ENCODE measurements around the gene DCP1B.
A peak's percentile ranks its signal among the peaks of the same experiment; 100 is the strongest.

Gene DCP1B

GRCh38 chr12:2046957-2047356 is 42.7 kb upstream of the DCP1B start:
- no peak for DNase-seq (ENCODE audit: low spot score)
- TF ChIP-seq CTCF (IDR thresholded peaks at IDR 0.05; ENCODE audit: extremely low read depth, missing control alignments), result no peak

GRCh38 chr12:2044165-2044564 is 39.9 kb upstream of the DCP1B start:
- TF ChIP-seq CTCF (IDR thresholded peaks at IDR 0.05; ENCODE audit: extremely low read depth, missing control alignments), result no peak
- no peak for DNase-seq (ENCODE audit: low spot score)

- TF ChIP-seq CTCF (IDR thresholded peaks at IDR 0.05; ENCODE audit: extremely low read depth, missing control alignments), result no peak
- no peak for DNase-seq (ENCODE audit: low spot score)
These were observed 38.8 kb upstream of the DCP1B start for GRCh38 chr12:2043054-2043453.

- TF ChIP-seq CTCF (IDR thresholded peaks at IDR 0.05; ENCODE audit: extremely low read depth, missing control alignments), result no peak
- DNase-seq (ENCODE audit: low spot score), result no peak
These were observed 34.8 kb upstream of the DCP1B start for GRCh38 chr12:2039034-2039433.

GRCh38 chr12:2035431-2036055 is 31.3 kb upstream of the DCP1B start:
- no peak for TF ChIP-seq CTCF (IDR thresholded peaks at IDR 0.05; ENCODE audit: extremely low read depth, missing control alignments)
- DNase-seq (ENCODE audit: low spot score), result no peak

- TF ChIP-seq CTCF (IDR thresholded peaks at IDR 0.05; ENCODE audit: extremely low read depth, missing control alignments), result peak; percentile 97
- DNase-seq (ENCODE audit: low spot score), result peak; percentile 93
These were observed 30.6 kb upstream of the DCP1B start for GRCh38 chr12:2034633-2035430.

- TF ChIP-seq CTCF (IDR thresholded peaks at IDR 0.05; ENCODE audit: extremely low read depth, missing control alignments), result no peak
These were observed 28.2 kb upstream of the DCP1B start for GRCh38 chr12:2032506-2032905.

More at GRCh38 chr12:2032506-2032905, 28.2 kb upstream of the DCP1B start:
- no peak for DNase-seq (ENCODE audit: low spot score)

Measured in GM20000 (cell line).